ENCODE data around the gene CNGA3. TPM values are rescaled to one million over a fixed set of nuclear protein-coding genes. Genes with fewer than 3 reads are reported as not detected.

Gene CNGA3
- total RNA-seq, 1 donor from 2014 or later: not detected

GRCh38 chr2:98324181-98324580, 22.1 kb upstream of the CNGA3 start:
- no peak for DNase-seq (ENCODE audit: extremely low read depth, low read depth, low spot score)

DNA sequence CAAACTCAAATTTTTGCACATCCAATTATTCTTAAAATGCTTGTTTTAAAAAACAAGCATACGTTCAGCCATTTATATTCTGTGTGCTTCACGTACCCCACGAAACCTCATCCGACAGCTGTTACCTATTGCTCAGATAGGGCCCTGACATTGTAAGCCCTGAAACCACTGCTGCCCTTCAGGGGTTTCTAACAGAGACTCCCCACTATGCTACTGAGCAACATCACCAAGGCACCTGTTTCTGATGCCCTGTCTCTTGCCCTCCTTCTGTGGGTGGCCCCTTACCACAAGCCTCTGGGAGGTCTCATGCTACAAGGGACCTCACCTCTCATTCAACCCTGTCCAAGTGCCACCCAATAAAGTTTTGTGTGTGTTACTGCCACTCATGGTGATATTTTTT, 18.5 kb upstream of the CNGA3 start:
- DNase-seq (ENCODE audit: extremely low read depth, low read depth, low spot score): no peak

- no peak for DNase-seq (ENCODE audit: extremely low read depth, low read depth, low spot score)
These were observed 16.7 kb upstream of the CNGA3 start for GRCh38 chr2:98329549-98329948.

DNA sequence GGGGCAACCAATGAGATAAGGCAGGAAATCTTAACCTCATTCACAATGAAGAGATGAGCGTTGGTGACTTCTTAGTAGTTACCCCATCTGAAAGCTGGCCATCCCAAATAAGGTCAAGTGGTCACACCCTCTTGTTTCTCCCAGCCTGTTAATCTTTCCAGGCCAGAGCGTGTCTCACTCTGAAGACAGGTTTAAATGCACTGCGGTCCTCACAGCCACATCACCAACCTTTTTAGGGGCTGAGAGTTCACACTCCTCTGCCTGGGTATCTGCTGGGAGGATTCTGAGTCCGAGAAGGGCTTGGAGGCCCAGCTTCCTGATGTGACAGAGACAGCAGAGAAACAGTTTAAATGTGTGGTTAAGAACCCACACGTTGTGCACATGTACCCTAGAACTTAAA, 13.3 kb upstream of the CNGA3 start:
- DNase-seq (ENCODE audit: extremely low read depth, low read depth, low spot score): no peak

GRCh38 chr2:98333922-98334321, 12.3 kb upstream of the CNGA3 start:
- no peak for DNase-seq (ENCODE audit: extremely low read depth, low read depth, low spot score)

GRCh38 chr2:98334439-98335078, 11.7 kb upstream of the CNGA3 start:
- DNase-seq (ENCODE audit: extremely low read depth, low read depth, low spot score): no peak

GRCh38 chr2:98335271-98335670, 11.0 kb upstream of the CNGA3 start:
- no peak for DNase-seq (ENCODE audit: extremely low read depth, low read depth, low spot score)

DNA sequence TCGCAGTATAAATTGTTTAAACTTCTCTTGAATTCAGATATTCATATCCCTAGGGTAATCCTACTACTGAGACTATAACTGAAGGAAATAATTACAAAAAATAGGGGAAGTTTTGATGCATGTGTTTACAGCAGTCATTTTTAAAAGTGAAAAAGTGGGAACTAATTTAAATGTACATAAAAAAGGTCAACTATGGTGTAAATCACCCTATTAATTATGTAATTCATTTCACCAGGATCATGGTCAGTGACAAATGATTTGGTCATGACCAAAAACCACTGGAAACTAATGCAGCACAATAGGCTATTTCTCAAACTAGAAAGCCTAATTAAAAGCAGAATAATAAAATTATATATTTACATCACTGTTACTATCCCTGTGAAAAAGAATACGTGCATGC, 5.0 kb upstream of the CNGA3 start:
- DNase-seq (ENCODE audit: extremely low read depth, low read depth, low spot score): no peak

GRCh38 chr2:98343285-98343684, 3.0 kb upstream of the CNGA3 start:
- no peak for DNase-seq (ENCODE audit: extremely low read depth, low read depth, low spot score)

DNA sequence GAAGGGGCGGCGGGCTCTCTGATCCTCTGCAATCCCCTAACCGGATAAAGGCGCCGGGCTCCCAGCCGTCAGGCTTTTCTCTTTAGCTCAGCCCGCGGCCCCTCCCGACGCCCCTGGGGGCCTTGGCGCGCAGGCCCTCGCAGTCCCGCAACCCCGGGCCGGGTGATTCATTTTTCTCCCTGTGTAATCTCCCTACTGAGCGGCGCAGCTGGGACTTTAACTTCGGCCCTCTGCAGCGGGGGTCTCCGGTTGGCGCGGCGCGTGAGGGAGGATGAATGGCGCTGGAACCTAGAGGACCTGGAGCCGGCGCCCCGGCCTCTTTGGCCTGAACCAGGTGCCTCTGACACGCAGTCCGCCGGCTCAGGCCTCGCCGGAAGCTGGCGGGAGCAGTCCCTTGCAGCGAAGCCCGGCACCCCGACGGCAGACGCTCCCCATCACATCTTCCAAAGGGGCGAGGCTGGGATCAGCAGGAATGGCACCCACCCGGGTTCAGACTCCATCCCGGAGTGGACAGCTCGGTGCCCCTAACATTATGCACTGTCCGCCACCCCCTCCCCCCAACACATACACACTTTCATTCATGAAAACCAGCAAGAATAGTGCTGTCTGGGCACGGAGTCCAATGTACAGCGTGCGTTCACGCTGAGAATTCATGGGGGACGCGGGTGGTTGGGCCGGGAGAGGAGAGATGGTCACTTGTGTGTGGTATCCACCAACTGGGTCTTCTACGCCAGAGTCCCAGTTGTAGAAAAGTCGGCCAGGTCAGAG, 1.2 kb downstream of the CNGA3 start:
- no peak for DNase-seq (ENCODE audit: extremely low read depth, low read depth, low spot score)

- no peak for DNase-seq (ENCODE audit: extremely low read depth, low read depth, low spot score)
These were observed 1.9 kb downstream of the CNGA3 start for GRCh38 chr2:98348066-98348561.

DNA sequence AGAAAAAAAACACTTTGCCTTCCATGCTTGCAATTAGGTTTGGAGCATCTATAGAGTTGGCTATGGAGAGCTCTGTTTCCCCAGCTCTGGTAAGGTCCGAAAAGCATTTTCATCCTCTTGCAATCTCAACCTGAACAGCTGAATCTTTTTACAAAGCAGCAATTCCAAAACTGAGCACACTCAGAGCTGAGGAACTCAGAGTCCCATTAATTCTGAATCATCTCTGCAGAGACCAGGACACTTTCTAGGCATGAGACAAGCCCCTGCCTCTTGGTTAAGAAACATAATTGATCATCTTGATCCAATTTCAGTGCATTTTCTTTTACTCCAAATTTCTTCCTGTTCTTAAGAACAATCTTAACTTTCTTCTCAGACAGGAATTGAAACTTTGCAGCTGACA, 4.2 kb downstream of the CNGA3 start:
- DNase-seq (ENCODE audit: extremely low read depth, low read depth, low spot score): no peak

GRCh38 chr2:98355881-98356280, 9.6 kb downstream of the CNGA3 start:
- no peak for DNase-seq (ENCODE audit: extremely low read depth, low read depth, low spot score)

DNA sequence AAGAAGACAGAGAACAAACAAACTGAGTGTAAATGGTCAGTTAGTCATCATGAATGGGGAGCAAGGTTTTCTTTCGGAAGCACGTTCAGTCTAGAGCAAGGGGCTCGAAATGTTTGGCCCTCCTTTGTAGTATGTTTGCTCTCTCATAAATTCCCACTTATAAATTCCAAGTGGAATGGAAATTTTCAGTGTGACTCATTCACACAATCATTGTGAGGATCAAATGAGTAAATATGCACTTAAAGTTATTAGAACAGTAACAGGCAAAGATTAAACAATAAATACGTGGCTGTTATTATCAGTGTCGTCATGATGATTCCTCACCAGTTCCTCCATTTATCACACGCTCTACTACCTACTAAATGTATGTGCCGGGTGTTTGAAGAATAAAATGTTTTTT, 10.5 kb downstream of the CNGA3 start:
- DNase-seq (ENCODE audit: extremely low read depth, low read depth, low spot score): no peak

GRCh38 chr2:98357849-98358248, 11.6 kb downstream of the CNGA3 start:
- DNase-seq (ENCODE audit: extremely low read depth, low read depth, low spot score): no peak

GRCh38 chr2:98359986-98360385, 13.7 kb downstream of the CNGA3 start:
- DNase-seq (ENCODE audit: extremely low read depth, low read depth, low spot score): no peak

GRCh38 chr2:98367721-98368120, 21.5 kb downstream of the CNGA3 start:
- DNase-seq (ENCODE audit: extremely low read depth, low read depth, low spot score): no peak

- DNase-seq (ENCODE audit: extremely low read depth, low read depth, low spot score): no peak
These were observed 23.5 kb downstream of the CNGA3 start for GRCh38 chr2:98369710-98370239.

- no peak for DNase-seq (ENCODE audit: extremely low read depth, low read depth, low spot score)
These were observed 25.9 kb downstream of the CNGA3 start for GRCh38 chr2:98372121-98372520.

- no peak for DNase-seq (ENCODE audit: extremely low read depth, low read depth, low spot score)
These were observed 26.3 kb downstream of the CNGA3 start for GRCh38 chr2:98372579-98372978.

DNA sequence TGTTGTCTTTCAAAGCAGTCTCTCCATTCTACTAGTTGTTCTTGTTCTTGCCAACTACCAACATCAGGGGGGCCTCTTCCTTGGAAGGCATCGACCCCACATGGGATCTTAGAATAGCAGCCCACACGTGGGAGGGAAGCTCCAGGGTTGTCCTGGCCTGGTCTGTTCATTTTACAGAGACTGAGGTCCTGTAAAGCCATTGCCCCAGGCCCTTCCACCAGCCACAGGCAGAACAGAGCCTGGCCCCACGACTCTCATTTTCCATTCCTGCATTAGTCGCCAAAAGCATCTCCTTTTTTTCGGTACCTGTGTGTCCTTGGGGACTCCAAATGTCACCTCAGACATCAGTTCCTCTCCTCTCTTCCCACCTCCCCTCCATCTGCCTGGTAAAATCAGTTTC, 28.0 kb downstream of the CNGA3 start:
- no peak for DNase-seq (ENCODE audit: extremely low read depth, low read depth, low spot score)

GRCh38 chr2:98374958-98375570, 28.8 kb downstream of the CNGA3 start:
- DNase-seq (ENCODE audit: extremely low read depth, low read depth, low spot score): no peak
